Measurements from ENCODE around the gene C15orf39.
A peak's percentile ranks its signal among the peaks of the same experiment; 100 is the strongest.

Gene C15orf39

GRCh38 chr15:75201616-75202250 lies at the start of gene C15orf39:
C15orf39 (plus strand) TSS chr15:75201882; CDS start chr15:75206049, 4,167 bp downstream.
- no peaks in the 10 kb centered on the region for H3F3A ChIP-seq (ENCODE audit: insufficient read depth, low read length)
- H2AFZ ChIP-seq (ENCODE audit: low read length): no peak within 1 kb of the TSS
- H3K27me3 ChIP-seq (ENCODE audit: insufficient read depth, low read length): no peaks in the 10 kb centered on the region
- no peaks in the 10 kb centered on the region for H3K9me3 ChIP-seq (ENCODE audit: low read length)
- H3K9ac ChIP-seq (ENCODE audit: low read length): peak within 1 kb of the TSS; percentile 81
- peak within 1 kb of the TSS; percentile 78 for H3K4me3 ChIP-seq (ENCODE audit: low read depth, low read length, poor library complexity, severe bottlenecking)
- no peaks in the 10 kb centered on the region for H3K9me2 ChIP-seq (ENCODE audit: low read depth, low read length)
- TF ChIP-seq EZH2 (IDR thresholded peaks at IDR 0.05; ENCODE audit: borderline replicate concordance, low read length): no peak
- TF ChIP-seq CTCF (IDR thresholded peaks at IDR 0.05; ENCODE audit: low read length): peak; percentile 77
- H3K4me2 ChIP-seq (ENCODE audit: low read length): peak within 1 kb of the TSS; percentile 99
- peaks cover 49% of the 10 kb centered on the region for H3K4me1 ChIP-seq (ENCODE audit: insufficient read depth, low read length, severe bottlenecking)
- peak within 1 kb of the TSS; percentile 78 for H3K27ac ChIP-seq (ENCODE audit: low read depth, low read length, poor library complexity, severe bottlenecking)
- H4K20me1 ChIP-seq (ENCODE audit: insufficient read depth, low read length): no peaks in the 10 kb centered on the region
- peaks cover 24% of the 10 kb centered on the region for H3K36me3 ChIP-seq (ENCODE audit: insufficient read depth, low read length)
- peaks cover 28% of the 10 kb centered on the region for H3K79me2 ChIP-seq (ENCODE audit: insufficient read depth, low read length)

GRCh38 chr15:75152382-75153079 lies 49.2 kb upstream of the C15orf39 start:
- H4K20me1 ChIP-seq (ENCODE audit: insufficient read depth, low read length): no peaks in the 10 kb centered on the region
- no peak overlapping the region for H3K4me3 ChIP-seq (ENCODE audit: low read depth, low read length, poor library complexity, severe bottlenecking)
- H3K9me2 ChIP-seq (ENCODE audit: low read depth, low read length): no peaks in the 10 kb centered on the region
- TF ChIP-seq CTCF (IDR thresholded peaks at IDR 0.05; ENCODE audit: low read length) (no peak), EZH2 (IDR thresholded peaks at IDR 0.05; ENCODE audit: borderline replicate concordance, low read length) (no peak)
- H3K36me3 ChIP-seq (ENCODE audit: insufficient read depth, low read length): no peaks in the 10 kb centered on the region
- H3K4me2 ChIP-seq (ENCODE audit: low read length): no peak overlapping the region
- H3K79me2 ChIP-seq (ENCODE audit: insufficient read depth, low read length): no peaks in the 10 kb centered on the region
- no peak overlapping the region for H2AFZ ChIP-seq (ENCODE audit: low read length)
- peaks cover 7% of the 10 kb centered on the region; the same call in 1 of the 2 replicates for H3K9me3 ChIP-seq (ENCODE audit: low read length)
- no peaks in the 10 kb centered on the region for H3F3A ChIP-seq (ENCODE audit: insufficient read depth, low read length)
- H3K9ac ChIP-seq (ENCODE audit: low read length): no peak overlapping the region
- H3K4me1 ChIP-seq (ENCODE audit: insufficient read depth, low read length, severe bottlenecking): no peaks in the 10 kb centered on the region
- no peak overlapping the region for H3K27ac ChIP-seq (ENCODE audit: low read depth, low read length, poor library complexity, severe bottlenecking)
- no peaks in the 10 kb centered on the region for H3K27me3 ChIP-seq (ENCODE audit: insufficient read depth, low read length)

GRCh38 chr15:75153087-75153486 lies 48.6 kb upstream of the C15orf39 start:
- no peak overlapping the region for H3K4me2 ChIP-seq (ENCODE audit: low read length)
- TF ChIP-seq CTCF (IDR thresholded peaks at IDR 0.05; ENCODE audit: low read length): no peak
- no peak for TF ChIP-seq EZH2 (IDR thresholded peaks at IDR 0.05; ENCODE audit: borderline replicate concordance, low read length)
- H3K4me3 ChIP-seq (ENCODE audit: low read depth, low read length, poor library complexity, severe bottlenecking): no peak overlapping the region
- H3K79me2 ChIP-seq (ENCODE audit: insufficient read depth, low read length): no peaks in the 10 kb centered on the region
- H3K9ac ChIP-seq (ENCODE audit: low read length): no peak overlapping the region
- no peaks in the 10 kb centered on the region for H3K27me3 ChIP-seq (ENCODE audit: insufficient read depth, low read length)
- H3K36me3 ChIP-seq (ENCODE audit: insufficient read depth, low read length): no peaks in the 10 kb centered on the region
- H3F3A ChIP-seq (ENCODE audit: insufficient read depth, low read length): no peaks in the 10 kb centered on the region
- no peaks in the 10 kb centered on the region for H4K20me1 ChIP-seq (ENCODE audit: insufficient read depth, low read length)
- H3K27ac ChIP-seq (ENCODE audit: low read depth, low read length, poor library complexity, severe bottlenecking): no peak overlapping the region
- no peaks in the 10 kb centered on the region for H3K9me2 ChIP-seq (ENCODE audit: low read depth, low read length)
- H3K9me3 ChIP-seq (ENCODE audit: low read length): peaks cover 6% of the 10 kb centered on the region; the same call in 1 of the 2 replicates
- no peaks in the 10 kb centered on the region for H3K4me1 ChIP-seq (ENCODE audit: insufficient read depth, low read length, severe bottlenecking)
- no peak overlapping the region for H2AFZ ChIP-seq (ENCODE audit: low read length)

Measured in OCI-LY1 (cell line).